HG02678 (cell line): Measurements from ENCODE around the gene CLBA1.

Experiments
- ATAC-seq: cut with Tn5 transposase; IDR thresholded peaks from one replicate; pipeline ENCODE4 v1.9.1; 2021; ENCODE audit warnings: mild to moderate bottlenecking, moderate library complexity; ENCODE audit not compliant: unreplicated experiment

Gene CLBA1

DNA sequence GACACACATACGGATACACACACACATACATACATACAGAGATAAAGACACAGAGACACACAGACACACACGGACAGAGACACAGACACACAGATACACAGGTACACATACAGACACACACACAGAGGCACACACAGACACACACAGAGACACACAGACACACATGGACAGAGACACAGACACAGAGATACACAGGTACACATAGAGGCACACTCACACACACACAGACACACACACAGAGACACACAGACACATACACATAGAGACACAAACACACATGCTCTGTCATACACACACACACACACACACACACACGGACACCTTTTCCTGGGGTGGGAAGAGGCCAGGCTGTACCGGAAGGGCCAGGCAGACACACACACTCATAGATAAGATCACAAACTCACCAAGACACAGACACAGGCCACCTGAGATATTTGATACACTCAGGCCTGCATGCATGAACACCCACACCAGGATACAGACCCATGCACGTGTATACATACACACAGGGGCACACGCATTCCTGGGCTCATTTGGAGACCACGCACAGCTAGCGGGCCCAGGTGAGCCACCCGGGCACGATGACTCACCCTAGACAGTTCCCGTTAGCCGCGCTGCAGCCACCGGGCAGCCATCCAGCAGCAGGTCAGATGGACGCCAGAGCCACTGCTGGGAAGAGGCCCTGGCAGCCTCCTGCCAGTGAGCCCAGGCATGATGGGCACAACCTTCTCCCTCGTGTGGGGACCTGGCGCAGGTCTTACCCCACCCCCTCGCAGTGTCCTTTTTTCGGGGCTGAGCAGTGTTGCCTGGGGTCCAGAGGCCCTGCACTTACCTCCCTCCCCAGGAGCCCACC lies 5.6 kb upstream of the CLBA1 start:
- ATAC-seq: no peak

GRCh38 chr14:104980611-104981531 lies 4.7 kb upstream of the CLBA1 start:
- no peak for ATAC-seq

DNA sequence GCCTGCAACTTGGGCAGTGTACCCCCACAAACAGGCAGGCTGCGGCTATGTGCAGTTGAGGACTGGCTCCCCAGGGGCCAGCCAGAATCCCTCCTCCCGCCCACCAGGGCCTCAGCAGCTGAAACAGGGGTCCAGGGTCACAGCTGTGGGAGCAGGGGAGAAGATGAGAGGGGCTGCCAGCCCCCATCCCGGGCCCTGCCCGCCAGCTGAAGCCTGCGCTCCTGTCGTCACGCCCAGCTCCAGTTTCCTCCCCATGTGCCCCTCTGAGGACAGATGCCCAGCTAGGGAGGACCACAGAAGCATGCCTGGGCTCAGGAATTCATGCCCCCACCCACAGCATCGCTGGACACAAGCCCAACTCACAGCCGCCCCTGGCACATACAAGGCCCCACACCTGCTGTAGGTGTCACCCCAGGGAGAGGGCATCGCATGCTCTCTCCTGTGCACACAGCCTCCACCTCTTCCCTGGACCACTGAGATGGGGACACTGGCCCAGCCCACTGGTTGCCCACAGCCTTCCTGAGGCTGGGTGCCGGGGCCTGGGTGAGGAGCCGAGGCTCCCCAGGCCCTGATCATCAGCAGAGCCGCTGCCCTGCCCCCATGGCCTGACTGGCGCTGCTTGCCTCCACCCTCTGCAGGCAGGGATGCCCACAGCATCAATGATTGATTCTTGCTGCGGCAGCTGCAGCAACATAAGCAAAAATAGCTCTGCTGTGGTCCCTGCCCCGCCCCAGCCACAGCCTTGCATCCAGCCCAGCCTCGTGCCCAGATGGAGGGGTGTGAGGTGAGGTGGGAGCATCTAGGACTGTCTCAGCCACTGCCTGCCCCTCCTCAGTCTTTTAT lies 3.7 kb upstream of the CLBA1 start:
- no peak for ATAC-seq

DNA sequence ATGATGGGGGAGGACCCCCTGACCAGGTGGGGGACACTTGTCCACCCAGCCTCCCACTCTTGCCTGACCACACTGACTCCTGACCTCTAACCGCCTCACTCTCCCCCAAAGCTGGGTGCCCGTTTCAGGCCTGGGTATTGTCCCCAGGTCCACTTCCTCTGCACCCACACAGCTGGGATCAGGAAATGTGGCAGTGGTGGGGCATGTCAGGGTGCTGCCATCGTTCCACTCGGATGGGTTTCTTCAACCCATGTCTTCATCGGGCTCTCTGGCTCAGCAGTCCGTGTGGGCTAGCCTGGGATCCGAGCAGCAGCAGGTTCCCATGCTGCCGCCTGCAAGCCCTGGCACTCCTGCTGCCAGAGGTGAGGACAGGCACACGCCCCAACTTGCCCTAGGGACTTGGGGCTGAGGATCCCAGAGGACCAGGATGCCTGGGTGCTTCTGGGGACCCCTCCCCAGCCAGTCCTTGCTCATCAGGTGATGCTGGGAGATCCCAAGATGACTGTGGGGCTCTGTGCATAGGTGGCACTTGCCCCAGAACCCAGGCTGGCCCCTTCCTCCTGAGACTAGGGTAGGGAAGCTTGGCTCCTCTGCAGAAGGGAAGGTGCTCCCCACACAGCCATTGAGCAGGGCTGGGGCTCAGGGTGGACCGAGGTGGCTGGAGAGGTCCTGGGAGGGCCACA lies 2.9 kb upstream of the CLBA1 start:
- ATAC-seq: no peak

DNA sequence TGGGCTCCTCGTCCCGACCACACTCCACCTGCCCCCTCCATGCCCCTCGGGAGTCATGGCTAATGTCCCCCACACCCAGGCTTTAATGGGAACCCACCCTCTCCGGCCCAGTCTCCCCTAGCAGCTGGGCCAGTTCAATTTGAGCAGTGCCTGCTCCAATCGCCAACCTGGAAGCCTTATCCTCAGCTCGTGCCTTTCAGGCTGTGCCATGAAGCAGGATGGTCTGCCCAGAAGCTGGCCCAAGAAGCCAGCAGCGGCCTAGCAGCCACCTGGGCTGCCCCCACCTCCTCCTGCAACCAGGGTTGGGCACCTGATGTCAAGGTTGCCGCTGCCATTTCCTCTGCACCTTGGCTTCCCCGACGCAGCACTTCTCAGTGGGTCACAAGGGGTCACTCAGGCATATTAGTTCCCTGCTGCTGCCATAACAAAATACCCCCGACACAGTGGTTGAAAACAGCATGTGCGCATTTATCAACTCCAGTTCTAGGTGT lies 2.3 kb upstream of the CLBA1 start:
- ATAC-seq: no peak

DNA sequence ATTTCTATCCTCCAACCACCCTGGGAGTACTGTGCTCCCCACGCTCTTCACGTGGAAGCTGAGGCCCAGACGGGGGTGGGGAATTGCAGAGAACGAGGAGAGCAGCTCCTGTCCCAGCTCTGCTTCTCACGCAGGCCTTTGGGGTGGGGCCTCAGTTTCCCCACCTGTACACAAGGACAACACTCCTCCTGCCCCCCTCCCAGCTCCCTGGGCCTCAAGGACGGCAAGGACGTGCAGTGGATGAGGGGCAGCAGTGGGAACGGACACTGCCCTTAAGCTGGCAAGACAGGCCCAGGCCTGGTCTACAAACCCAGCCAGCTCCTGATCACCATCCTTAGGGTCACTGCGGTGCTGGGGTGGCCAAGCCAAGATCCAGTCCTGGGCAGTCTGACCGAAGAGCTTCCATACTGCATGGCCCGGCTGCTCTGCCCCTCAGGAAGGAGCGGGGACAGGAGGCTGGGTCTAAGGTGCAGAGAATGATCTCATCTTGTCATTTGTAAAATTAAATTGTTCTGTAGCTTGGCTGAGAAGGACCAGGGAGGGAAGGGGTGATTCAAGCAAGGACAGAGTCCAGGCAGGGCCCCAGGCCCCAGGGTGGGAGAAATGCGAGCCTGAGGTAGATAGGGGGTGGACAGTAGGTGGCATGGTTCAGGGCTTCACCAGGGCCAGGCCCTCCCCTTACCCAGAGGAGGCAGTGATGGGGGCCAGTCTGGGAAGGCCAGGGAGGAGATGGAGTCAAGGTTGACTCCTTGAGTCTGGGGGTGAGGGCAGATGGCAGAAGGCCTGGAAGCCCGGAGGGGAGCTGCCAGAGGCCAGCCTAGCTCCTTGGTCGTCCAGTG lies 1.3 kb upstream of the CLBA1 start:
- ATAC-seq: no peak

DNA sequence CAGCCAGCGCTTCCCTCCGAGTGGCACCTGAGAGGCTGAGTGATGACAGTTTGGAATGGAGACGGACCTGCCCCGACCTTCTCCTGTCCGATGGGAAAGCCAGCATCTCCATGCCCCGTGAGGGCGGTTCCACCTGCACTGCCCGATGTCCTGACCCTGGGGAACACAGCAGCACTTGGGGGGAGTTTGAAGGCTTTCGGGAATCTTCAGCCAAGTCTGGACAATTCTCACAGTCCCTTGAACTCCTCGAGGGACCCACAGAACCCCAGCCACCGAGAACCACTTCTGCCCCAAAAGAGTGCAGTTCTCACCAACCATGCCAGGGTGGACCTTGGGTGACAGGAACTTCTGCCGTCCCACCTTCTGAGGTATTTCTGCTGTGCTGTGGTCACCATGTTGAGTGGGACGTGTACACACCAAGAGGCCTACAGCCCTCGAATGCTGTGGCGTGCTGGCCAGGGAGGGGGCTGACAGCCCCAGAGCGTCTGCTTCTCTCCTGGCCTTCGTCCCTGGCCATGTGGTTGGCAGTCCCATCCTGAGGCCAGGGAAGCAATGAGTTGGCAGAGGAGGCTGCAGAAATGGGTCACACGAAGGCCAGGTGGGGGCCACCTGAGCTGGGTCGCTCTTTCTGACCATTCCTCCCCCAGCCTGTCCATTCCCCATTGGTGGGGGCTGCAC lies 1.0 kb downstream of the CLBA1 start:
- ATAC-seq: no peak

DNA sequence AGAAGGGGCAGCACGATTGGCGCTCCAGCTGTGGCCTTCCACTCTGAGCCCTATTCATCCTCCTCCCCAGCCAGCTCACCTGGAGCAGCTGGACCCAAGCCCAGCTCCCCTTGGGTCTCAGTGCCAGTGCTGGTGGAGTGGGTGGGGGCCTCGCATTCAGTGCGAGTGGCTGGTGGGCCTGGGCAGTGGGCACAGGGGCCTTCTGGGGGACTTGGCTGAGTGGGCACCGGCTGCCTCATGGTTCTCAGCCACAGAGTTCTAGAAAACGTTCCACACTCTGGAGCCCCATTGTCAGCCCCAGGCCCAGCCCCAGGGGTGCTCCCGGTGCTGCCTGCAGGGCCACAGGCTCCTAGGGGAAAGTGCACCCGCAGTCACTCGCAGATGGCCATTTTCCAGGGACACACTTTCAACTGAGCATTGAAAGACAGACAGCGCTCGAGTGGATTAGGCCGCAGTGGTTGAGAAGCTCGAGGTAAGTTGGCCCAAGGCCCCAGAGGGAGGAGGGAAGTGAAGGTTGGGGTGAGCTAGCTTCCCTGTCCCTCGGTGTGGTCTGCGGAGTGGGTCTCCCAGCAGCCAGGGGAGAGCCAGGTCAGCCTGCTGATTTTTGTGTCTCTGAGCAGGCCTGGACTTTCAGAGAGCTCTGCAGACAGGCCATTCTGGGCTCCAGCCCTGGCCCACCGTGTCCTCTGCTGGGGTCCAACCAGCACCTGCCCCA lies 3.8 kb downstream of the CLBA1 start:
- ATAC-seq: no peak

- ATAC-seq: no peak
Measured at GRCh38 chr14:104989951-104990303, 4.3 kb downstream of the CLBA1 start.

DNA sequence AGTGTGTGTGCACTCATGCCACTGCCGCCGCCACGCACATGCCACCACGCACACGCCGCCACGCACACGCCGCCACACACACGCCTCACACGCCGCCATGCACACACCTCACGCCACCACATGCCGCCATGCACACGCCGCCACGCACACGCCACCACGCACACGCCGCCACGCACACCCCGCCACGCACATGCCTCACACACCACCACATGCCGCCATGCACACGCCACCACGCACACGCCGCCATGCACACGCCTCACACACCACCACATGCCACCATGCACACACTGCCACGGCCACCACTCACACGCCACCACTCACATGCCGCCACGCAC lies 6.3 kb downstream of the CLBA1 start:
- ATAC-seq: no peak

DNA sequence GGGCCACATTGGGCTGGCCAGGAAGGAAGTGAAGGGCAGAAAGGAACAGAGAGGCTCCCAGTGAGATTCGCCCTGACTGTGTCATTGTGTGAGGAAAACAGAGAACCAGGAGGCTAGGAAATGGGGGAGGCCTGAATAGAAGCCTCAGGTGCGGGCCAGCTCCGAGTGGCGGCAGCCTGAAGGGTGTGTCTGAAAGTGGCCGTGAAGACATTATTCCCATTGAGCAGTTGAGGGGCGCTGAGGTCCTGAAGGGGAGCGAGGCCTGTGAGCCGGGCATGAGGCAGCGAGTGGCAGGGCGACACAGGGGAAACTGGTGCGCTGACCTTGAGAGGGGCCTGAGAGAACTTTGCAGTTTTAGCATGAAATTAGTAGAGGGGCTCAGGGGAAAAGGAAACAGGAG lies 6.9 kb downstream of the CLBA1 start:
- no peak for ATAC-seq

GRCh38 chr14:104993306-104993705 lies 7.7 kb downstream of the CLBA1 start:
- no peak for ATAC-seq

GRCh38 chr14:104993808-104994591 lies 8.4 kb downstream of the CLBA1 start:
- no peak for ATAC-seq

DNA sequence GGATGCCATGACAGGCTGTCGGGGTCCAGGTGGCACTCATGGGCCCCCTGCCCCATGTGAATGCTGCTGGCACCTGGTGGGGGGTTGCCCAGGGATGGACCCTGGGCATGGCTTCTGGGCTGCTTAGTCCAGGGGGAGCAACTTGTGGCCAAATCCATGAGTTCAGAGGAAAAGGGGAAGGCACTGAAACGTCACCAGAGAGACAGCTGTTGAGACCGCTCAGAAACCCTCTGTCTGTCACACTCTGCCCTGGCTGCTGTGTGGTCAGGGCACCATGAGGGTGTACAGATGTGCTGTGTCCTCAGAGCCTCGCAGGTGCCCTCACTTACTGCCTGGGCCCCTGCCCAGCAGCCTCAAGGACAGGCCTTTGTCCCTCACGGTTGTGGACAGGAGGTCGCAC lies 9.4 kb downstream of the CLBA1 start:
- no peak for ATAC-seq

GRCh38 chr14:104996032-104996431 lies 10.4 kb downstream of the CLBA1 start:
- no peak for ATAC-seq

DNA sequence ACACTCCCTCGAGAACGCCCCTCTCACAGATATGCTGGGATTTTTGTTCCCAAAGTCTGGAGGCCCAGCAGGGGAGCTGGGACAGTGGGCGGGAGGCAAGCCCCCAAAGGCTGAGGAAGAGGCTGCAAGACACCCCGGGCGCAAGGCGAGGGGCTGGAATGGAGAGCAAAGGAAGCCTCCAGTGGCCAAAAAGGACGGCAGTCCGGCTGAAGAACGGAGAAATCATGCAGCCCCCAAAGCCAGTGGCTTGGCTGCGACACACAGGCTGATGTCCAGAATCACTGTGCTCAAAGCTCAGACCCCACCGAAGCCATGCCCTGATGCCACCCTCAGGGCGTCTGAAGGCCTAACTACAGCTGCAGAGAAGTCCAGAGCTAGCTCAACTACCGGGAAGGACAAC lies 10.9 kb downstream of the CLBA1 start:
- ATAC-seq: no peak

DNA sequence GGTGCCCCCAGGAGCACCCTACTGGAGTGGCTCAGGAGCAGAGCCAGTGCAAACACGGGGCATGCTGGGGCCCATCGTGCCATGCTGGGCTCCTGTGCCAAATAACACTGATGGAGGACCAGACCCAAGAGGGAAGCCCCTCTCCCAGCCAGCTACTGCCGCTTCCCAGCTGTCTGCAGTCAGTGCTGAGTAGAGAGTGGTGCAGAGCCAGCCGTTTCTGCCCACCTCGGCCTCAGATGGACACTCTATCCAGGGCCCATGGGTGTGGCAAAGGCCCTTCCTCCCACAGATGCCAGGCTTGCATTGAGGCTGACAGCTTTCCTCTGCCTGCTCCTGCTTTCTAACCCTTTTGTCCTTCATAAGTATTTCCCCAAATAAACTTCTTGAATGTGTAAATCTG lies 13.2 kb downstream of the CLBA1 start:
- no peak for ATAC-seq

DNA sequence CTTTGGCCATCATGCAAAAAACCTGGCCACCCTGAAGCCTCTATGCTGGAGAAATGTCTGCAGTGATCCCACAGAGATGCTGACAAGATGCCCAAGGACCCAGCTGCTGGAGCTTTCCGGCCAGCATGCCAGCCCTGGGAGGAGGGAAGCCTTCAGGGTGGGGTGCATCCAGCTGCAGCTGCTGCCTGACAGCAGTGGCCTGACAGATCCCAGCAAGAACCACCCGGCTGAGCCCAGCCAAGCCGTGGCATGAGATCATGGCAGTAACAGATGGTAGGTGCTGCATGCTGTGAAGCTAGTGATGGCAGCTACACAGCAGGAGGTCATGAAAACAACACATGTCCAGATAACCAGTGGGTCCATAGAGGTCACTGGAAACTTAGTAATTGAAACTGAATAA lies 13.8 kb downstream of the CLBA1 start:
- ATAC-seq: no peak
